Daoy (cell line): Measurements from ENCODE around the gene SVOPL. TPM values are rescaled to one million over a fixed set of nuclear protein-coding genes. Genes with fewer than 3 reads are reported as not detected.
A peak's percentile ranks its signal among the peaks of the same experiment; 100 is the strongest.
"Not testable (repeated sequence)": the region's sequence is repeated elsewhere in the genome, so short reads cannot be mapped to it uniquely, and the experiment has no call there.

Source experiments
- DNase-seq: peaks from one replicate; pipeline ENCODE4 v3.0.0-alpha.2; 2015; ENCODE audit warnings: low read depth
- total RNA-seq: library from RNA; depleted of rRNA; stranded (reverse); fragments of >200 nt; shearing (Covaris generic); gene quantifications from 2 replicates; pipeline ENCODE4 v1.2.3, GENCODE V29; 2014; rRNA removed

Gene SVOPL
- total RNA-seq = 0.03 TPM in 1 of 2 replicates, not detected in the other

GRCh38 chr7:138700857-138701536, at the start of gene SVOPL:
TSS of gene SVOPL (minus strand) at chr7:138701362. CDS start at chr7:138679045, 22,317 bp downstream.
- DNase-seq = no peak

GRCh38 chr7:138750473-138750872, 49.3 kb upstream of the SVOPL start:
- no peak for DNase-seq

DNA sequence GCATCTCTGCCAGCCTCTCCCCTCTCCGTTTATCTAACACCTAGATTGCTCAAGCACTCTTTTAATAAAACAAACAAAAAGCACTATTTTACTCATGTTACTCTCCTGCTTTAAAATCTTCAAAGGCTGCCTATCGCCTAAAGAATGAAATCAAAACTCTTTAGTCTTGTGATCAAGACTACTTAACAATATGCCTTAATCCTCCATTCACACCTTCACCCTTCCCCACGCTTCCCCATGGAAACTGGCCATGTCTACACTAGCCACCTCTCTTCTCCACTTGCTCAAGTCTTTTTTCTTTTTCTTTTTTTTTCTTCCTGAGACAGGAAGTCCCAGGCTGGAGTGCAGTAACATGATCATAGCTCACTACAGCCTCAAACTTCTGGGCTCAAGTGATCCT, 48.8 kb upstream of the SVOPL start:
- DNase-seq = no peak

GRCh38 chr7:138748666-138749065, 47.5 kb upstream of the SVOPL start:
- DNase-seq = no peak

DNA sequence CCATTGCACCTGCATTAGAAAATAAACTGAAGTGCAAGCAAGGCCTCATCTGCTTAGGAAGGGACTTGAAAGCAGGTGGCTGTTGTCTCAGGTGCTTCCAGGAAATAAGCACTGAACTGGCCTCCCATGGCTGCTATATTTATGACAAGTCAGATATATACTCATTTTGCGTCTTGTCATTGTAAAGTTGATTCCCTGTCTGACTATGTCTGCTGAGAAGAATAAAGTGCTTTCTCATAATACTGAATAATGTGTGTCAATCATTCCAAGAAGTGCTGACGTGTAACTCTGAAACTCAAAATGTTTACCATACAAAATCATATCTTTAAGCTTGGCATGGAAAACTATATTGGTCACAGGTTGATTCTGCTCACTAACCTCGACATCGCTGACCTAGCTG, 44.9 kb upstream of the SVOPL start:
- no peak for DNase-seq

- DNase-seq = no peak
These were observed 44.0 kb upstream of the SVOPL start for GRCh38 chr7:138745189-138745588.

DNA sequence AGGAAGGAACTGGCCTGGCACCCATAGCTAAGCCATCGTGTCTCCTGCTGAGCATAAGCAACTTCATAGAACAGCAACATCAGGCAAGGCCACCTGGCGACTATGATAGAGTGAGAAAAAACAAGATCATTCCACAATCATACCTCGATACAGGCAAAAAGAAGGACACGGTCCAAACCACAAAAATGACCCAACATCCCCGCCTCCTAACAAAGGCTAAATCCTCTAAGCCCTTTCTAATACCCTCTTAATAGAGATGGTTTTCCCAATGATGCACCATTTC, 40.2 kb upstream of the SVOPL start:
- no peak for DNase-seq

GRCh38 chr7:138739859-138740258, 38.7 kb upstream of the SVOPL start:
- no peak for DNase-seq

GRCh38 chr7:138738551-138739335, 37.6 kb upstream of the SVOPL start:
- DNase-seq = peak; percentile 82

DNA sequence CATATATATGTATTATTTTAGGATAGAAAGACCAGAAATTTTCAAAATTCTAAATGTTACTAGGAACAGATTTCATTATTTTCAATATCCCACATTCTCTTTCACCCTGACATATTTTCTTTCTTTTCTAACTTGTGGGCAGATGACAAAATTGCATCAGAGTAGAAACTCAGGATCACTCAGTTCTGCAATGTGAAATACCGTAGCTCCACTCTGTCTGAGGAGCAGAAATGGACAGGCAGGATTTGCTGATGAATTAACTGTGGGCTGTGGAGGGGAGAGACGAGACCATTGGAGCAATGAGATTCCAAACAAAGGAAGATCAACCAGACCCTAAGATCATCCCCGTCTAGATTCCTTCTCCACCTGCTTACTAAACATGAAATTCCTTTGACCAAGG, 37.0 kb upstream of the SVOPL start:
- DNase-seq = no peak

- no peak for DNase-seq
These were observed 34.2 kb upstream of the SVOPL start for GRCh38 chr7:138735399-138735798.

DNA sequence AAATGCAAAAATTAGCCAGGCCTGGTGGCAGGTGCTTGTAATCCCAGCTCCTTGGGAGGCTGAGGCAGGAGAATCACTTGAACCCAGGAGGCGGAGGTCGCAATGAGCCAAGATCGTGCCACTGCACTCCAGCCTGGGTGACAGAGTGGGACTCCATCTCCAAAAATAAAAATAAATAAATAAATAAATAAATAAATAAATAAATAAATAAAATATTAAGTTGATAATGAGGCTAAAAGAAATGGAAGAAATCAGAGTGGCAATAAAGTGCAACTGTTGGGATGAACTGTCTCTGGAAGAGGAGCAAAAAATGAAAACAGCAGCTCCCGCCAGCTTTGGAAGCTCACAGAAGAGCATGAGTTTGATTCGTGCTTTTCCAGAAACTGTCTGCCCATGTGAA, 30.6 kb upstream of the SVOPL start:
- not testable (repeated sequence) for DNase-seq

DNA sequence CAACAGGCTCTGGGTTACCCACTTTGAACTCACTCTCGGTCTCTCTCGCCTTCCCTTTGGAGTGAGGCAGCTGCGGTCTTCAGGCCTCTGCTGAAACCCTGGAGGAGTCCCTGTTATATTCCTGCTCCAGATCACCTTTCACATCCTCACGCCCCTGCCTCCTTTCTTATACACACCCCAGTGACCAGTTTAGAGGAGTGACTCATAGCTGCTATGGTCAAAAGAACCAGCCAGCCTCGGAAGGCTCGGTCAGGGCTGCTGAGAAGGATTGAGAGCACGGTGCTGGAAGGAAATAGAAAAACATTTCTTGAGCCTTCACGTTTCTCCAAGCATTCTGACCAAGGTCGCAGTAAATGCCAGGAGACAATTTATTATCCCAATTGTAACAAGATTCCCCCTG, 28.3 kb upstream of the SVOPL start:
- no peak for DNase-seq

DNA sequence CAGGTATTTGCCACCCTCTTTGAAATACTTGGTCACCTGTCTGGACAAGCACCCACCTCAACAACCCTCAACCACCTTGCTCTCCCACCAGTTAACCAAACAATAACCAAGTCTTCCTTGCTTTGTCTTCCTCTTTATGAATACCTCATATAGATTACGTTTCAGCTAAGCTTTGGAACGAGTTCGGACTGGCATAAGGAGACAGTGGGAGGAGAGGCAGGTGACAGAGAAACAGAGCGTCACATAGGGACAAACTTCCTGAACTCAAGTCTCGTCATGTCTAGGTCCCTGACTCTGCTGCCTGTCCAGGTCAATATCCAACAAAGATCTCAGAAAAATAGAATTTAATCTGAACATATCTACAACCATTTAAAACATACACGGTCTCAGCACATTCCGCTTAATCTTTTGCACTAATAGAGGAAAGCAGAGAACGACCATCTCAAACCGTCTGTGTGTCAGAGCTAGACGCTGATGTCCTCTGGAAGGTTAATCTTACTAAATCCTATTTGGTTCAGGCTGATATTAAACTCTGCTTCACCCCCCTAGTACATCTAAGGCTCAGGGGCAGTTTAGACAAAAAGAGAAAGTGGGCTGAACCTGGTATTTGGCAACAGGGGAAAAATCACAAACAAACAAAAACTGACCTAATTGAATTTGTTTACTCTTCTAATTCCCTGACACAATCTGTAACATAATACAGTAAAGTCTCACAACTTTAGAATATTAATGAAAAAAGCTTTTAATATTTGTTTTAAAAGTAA, 26.4 kb upstream of the SVOPL start:
- DNase-seq = no peak

DNA sequence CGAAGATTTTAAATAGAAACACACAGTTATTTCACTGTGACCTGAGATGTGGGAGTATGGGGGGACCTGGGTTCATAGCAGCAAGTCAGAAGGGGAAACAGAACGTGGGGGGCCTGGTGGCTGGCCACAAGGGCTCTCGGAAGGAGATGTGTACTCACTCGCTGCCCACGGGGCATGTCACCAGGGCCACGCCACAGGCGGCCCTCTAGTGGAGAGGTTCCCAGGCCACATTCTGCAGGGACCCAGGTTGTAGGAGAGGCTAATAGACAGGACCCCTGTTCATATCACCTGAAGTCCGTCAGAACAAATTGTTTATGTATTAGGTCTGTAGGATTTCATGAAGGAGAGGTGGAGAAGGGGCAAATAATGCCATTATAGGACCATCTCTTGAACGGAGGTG, 25.1 kb upstream of the SVOPL start:
- DNase-seq = no peak

GRCh38 chr7:138720286-138720685, 19.1 kb upstream of the SVOPL start:
- no peak for DNase-seq

DNA sequence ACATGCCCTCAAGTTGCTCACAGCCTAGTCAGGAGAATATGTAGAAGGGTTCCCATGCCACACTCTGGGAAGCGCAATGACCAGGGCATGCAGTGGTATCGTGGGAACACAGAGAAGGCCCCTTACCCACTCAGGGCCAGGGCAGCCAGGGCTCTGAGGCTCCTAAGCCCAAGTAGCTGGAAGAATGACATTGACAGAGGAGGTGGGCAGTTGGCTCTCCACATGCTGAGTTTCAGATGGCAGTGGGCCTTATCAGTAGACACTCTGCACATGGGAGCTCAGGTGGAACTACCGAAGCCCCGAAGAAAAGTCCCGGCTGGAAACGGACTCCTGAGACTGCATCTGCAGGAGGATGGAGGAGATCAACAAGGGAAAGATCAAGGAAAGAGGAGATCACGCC, 15.7 kb upstream of the SVOPL start:
- no peak for DNase-seq

GRCh38 chr7:138713191-138713590, 12.0 kb upstream of the SVOPL start:
- no peak for DNase-seq

DNA sequence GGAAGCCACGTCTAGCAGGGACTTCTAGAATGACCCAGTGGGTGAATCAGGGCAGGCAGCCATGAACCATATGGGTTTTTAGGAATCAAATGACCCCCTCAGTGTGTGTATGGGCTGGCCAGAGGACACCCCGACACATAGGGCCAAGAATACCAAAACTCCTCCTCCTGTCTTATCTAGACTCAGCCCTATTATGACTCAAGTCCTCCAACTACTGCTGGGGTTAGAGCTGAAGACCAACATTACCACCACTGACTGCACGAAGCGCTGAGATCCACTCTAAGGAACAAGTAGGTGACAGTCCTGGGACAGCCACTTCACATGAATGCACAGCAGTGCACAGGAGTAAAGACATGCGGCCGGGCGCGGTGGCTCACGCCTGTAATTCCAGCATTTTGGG, 11.5 kb upstream of the SVOPL start:
- DNase-seq = no peak

- no peak for DNase-seq
These were observed 9.6 kb upstream of the SVOPL start for GRCh38 chr7:138710536-138711385.

DNA sequence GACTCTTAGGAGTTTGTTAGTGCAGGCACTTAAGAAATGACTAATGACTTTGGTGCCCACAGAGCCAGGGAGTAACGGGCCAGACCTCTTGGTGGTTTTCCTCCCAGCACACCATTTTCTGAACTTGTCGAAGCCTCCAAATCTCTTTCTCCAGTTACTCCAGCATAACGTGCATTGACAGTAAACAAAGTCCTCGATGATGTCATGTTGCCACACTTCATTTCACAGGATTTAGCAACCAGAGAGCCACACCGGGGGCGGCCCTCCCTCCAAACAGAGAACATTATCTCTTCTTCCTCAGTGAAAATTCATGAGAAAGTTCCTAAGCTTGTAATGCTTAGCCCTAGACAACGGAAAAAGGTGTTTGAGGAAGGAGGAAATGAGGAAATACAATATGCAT, 4.0 kb upstream of the SVOPL start:
- DNase-seq = no peak

GRCh38 chr7:138701537-138701923, 368 bp upstream of the SVOPL start:
- no peak for DNase-seq
